Upper lobe of left lung (tissue), 4 donors: ENCODE results near the gene EIF4G3.

Source experiments
- POLR2A ChIP-seq, 4 donors: fragments of 450-650 bp; IDR thresholded peaks; one replicate each; pipeline ENCODE4 v1.5.1; 2016 to 2017; ENCODE audit warnings: antibody characterized with exemption in 4 of 4, mild to moderate bottlenecking in 2 of 4
- TF ChIP-seq, protein P1 (sequence below), 6 experiments: fragments of 450-650 bp in 4 of 6; fragments of 200-600 bp in 2 of 6; sonication (generic) in 2 of 6; IDR thresholded peaks; one replicate each; pipeline ENCODE4 v1.5.1; 2016 to 2019; ENCODE audit warnings: antibody characterized with exemption in 6 of 6

DNA sequence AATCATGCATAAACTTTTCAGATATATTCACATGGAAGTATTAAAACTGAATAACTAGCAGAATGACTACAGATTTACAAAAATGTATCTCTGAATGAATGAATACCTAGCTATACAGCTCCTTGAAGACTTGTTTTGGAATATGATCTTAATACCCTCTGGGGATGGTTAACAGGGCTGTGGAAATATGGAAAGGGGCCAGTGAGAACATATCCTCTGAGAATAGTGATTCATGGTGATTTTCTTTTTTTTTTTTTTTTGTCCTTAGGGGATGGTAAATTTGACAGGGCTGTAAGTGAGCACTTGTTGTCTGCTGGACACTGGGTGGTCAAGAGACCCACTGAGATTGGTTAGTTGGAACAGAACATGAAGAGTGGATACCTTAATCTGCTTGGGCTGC lies 308.9 kb downstream of the EIF4G3 start:
- TF ChIP-seq, protein P1, sequence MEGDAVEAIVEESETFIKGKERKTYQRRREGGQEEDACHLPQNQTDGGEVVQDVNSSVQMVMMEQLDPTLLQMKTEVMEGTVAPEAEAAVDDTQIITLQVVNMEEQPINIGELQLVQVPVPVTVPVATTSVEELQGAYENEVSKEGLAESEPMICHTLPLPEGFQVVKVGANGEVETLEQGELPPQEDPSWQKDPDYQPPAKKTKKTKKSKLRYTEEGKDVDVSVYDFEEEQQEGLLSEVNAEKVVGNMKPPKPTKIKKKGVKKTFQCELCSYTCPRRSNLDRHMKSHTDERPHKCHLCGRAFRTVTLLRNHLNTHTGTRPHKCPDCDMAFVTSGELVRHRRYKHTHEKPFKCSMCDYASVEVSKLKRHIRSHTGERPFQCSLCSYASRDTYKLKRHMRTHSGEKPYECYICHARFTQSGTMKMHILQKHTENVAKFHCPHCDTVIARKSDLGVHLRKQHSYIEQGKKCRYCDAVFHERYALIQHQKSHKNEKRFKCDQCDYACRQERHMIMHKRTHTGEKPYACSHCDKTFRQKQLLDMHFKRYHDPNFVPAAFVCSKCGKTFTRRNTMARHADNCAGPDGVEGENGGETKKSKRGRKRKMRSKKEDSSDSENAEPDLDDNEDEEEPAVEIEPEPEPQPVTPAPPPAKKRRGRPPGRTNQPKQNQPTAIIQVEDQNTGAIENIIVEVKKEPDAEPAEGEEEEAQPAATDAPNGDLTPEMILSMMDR (IDR thresholded peaks at IDR 0.05), result no peak
- no peak for TF ChIP-seq POLR2A (IDR thresholded peaks at IDR 0.05)
